GM12875 (cell line): Measurements from ENCODE around the gene RAET1G.

Experiments used
- H3K4me3 ChIP-seq: one replicate; pipeline ENCODE4 v1.5.1; 2011; ENCODE audit warnings: low read depth, low read length, control low read depth
- TF ChIP-seq, protein P1 (sequence below): IDR thresholded peaks from 2 replicates; pipeline ENCODE4 v1.5.1; 2011; ENCODE audit warnings: low read depth, mild to moderate bottlenecking, control low read depth, inconsistent platforms, low read length, moderate library complexity, borderline replicate concordance; ENCODE audit not compliant: insufficient read depth

Gene RAET1G

DNA sequence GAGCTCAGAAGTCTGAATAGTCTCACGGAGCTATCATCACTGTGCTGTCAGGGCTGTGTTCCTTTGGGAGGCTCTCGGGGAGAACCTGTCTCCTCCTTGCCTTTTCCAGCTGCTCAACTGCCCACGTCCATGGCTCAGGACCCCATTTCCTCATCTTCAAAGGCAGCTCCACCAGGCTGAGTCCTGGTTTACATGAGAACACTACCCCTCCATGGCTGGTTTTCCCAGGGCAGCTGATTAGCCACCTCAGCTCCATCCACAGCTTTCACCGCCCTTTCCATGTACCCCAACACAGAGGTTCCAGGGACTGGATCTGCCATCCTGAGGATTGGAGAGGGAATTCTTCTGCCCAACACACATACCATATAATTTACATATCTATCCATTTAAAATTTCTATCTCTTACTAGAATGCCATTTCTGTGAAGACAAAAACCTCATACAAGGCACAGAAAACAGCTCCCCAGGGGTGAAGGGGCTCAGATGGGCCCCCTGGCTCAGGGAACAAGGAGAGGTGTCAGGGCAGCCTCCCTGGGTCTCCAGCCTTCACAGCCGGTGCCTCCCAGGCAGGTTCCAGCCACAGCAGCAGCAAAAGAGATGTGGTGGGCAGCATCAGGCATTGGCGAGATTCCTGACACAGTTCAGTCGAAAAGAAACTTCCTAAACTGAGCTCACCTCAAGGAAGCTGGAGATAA lies 22.8 kb downstream of the RAET1G start:
- H3K4me3 ChIP-seq, result no peak overlapping the region
- TF ChIP-seq, protein P1, sequence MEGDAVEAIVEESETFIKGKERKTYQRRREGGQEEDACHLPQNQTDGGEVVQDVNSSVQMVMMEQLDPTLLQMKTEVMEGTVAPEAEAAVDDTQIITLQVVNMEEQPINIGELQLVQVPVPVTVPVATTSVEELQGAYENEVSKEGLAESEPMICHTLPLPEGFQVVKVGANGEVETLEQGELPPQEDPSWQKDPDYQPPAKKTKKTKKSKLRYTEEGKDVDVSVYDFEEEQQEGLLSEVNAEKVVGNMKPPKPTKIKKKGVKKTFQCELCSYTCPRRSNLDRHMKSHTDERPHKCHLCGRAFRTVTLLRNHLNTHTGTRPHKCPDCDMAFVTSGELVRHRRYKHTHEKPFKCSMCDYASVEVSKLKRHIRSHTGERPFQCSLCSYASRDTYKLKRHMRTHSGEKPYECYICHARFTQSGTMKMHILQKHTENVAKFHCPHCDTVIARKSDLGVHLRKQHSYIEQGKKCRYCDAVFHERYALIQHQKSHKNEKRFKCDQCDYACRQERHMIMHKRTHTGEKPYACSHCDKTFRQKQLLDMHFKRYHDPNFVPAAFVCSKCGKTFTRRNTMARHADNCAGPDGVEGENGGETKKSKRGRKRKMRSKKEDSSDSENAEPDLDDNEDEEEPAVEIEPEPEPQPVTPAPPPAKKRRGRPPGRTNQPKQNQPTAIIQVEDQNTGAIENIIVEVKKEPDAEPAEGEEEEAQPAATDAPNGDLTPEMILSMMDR, result no peak

DNA sequence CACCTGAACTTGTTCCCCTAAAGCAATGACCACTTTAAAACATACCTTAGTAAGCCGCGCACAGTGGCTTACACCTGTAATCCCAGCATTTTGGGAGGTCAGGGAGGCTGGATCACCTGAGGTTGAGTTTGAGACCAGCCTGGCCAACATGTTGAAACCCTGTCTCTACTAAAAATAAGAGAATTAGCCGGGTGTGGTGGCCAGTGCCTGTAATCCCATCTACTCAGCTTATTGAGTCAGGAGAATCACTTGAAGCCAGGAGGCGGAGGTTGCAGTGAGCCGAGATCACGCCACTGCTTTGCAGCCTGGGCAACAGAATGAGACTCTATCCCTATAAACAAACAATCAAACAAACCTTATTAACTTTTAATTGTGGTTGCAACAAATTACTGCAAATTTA lies 23.4 kb downstream of the RAET1G start:
- TF ChIP-seq, protein P1, result no peak
- H3K4me3 ChIP-seq, result no peak overlapping the region

DNA sequence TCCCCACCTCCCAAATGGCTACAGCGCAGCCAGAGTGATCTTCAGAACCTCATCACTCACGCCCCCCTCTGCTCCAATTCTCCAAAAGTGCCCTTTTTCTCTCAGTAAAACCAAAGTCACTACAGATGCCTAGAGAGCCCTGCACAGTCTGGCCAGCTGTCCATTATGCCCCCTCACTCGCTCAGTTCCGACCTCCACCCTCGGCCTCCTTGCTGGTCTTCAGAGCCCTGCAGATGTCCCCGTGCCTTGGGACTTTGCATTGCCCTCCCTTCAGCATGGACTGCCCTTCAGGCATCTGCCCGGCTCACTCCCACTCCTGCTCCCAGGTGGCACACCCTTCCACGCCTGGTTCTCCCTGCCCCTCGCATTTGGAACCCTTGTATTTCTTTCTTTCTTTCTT lies 24.0 kb downstream of the RAET1G start:
- TF ChIP-seq, protein P1, result no peak
- H3K4me3 ChIP-seq, result no peak overlapping the region

DNA sequence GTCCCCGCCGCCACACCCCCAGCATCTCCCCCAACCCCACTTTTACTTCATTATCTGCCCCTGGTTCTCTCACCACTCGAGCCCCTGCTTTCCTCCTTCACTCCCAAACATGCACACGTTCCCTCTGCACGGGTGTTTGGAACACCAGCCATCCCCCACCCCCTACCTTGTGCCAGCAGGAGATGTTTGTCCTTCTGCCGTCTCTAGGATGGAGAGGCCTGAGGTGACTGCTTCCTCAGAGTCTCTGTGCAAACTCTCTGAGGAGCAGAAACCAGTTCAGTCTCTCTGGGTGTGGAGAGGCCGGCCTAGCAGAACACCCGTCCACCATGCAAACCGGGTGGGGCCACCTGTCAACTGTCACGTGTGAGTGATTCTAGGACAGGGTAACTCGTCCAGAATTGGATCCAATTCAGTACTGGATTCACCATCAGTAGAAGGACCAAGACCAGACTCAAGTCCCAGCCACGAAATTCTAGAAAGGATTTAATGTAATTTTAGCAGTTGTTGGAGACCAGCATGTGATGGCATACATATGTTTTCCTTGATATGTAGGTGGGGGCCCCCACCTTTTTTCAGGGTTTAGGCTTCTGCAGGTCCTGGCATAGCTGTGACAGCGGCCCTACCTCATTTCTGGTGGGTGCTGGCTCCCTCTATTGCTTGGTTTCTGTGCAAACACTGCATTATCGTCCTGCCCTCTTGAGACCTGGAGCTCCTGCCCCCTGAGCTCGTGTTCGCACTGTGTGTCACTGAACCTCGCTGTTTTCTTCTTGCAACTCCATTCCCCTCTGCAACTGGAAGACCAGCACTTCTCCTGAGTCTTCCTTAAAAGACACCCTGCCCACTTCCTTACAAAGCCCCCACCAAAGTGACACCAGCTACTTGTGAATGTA lies 24.8 kb downstream of the RAET1G start, which contains the start of gene RAET1E:
TSS of gene RAET1E (minus strand) at position 259 of the 890 bp plus-strand sequence. CDS start 7,212 bp downstream, outside the sequence.
- TF ChIP-seq, protein P1, result no peak
- H3K4me3 ChIP-seq, result no peak within 1 kb of the TSS

DNA sequence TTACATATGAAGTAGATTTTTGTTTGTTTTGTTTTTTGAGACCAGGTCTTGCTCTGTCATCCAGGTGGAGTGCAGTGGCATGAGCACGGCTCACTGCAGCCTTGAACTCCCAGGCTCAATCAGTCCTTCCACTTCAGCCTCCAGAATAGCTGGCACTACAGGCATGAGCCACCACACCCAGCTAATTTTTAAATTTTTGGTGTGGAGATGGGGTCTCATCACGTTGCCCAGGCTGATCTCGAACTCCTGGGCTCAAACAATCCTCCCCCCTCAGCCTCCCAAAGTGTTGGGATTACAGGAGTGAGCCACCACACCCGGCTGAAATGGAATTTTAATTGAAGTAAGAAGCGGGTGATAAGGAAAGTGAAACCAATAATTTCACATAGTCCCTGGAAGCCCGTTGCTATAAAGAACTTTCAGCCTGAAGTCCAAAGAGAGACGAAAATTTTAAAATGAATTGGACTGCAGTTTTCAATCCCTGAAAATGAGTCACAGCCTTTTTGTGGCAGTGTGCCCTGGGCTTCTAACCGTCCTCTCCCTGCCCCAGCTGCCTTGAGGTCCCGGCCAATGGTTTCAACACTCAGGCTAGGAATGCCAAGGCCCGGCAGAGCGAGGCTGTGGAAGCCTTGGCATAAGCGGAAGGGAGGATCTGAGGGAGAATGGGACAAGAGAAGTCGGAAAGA lies 25.8 kb downstream of the RAET1G start:
- no peak overlapping the region for H3K4me3 ChIP-seq
- TF ChIP-seq, protein P1, result no peak

DNA sequence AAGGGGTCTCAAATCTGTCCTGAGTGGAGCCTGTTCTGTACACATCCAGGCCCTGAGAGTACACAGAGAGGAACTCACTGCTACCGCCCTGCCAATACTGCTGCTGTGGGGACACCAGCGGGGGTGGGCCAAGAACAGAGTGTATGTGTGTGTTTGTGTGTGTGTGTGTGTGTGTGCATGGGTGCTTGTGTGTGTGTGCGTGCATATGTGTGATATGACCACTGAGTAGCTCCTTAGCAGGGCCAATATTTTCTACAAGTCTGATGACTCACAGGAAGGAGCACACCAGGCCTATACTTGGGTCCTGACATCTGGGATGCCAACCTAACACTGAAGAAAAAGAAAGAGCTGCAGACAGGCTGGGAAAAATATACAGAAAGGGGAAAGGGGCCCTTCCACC lies 26.4 kb downstream of the RAET1G start:
- H3K4me3 ChIP-seq, result no peak overlapping the region

More for the DNA sequence above, 26.4 kb downstream of the RAET1G start:
- TF ChIP-seq, protein P1, result no peak
